ENCODE data around the gene NCAM1. TPM values are rescaled to one million over a fixed set of nuclear protein-coding genes. Genes with fewer than 3 reads are reported as not detected.

Gene NCAM1
- total RNA-seq, 6 experiments from 2014 or later, result 1.2 to 2.4 (median 1.8) TPM

DNA sequence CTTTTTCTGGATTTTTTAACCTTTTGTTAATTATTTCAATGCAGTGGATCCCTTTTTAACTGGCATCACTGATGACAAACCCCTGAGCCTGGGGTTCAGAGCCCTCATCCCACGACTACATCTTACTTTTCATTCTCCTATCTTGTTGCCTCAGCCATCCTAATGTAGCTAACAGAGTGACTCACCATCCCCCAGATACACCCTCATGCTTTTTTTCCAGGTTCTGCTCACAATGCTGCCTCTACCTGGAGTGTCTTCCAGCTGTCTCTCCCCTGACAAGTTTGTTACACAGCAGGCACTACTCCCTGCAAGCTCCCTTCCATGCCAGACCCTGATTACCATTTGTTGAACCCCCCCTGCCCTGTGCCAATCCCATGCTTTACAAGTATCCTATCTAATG lies 135.4 kb downstream of the NCAM1 start:
- Histone ChIP-seq H3K27ac (no peak overlapping the region), H3K9me3 (no peaks in the 10 kb centered on the region), H3K36me3 (no peaks in the 10 kb centered on the region), H3K4me1 (no peaks in the 10 kb centered on the region), H3K27me3 (no peaks in the 10 kb centered on the region), H3K4me3 (no peak overlapping the region)
- ATAC-seq (no peak), DNase-seq (no peak)
- intact Hi-C loops (cut with DNase I), result no loop called here
- no peak for TF ChIP-seq POLR2A (IDR thresholded peaks at IDR 0.05)
- TF ChIP-seq, protein P1, sequence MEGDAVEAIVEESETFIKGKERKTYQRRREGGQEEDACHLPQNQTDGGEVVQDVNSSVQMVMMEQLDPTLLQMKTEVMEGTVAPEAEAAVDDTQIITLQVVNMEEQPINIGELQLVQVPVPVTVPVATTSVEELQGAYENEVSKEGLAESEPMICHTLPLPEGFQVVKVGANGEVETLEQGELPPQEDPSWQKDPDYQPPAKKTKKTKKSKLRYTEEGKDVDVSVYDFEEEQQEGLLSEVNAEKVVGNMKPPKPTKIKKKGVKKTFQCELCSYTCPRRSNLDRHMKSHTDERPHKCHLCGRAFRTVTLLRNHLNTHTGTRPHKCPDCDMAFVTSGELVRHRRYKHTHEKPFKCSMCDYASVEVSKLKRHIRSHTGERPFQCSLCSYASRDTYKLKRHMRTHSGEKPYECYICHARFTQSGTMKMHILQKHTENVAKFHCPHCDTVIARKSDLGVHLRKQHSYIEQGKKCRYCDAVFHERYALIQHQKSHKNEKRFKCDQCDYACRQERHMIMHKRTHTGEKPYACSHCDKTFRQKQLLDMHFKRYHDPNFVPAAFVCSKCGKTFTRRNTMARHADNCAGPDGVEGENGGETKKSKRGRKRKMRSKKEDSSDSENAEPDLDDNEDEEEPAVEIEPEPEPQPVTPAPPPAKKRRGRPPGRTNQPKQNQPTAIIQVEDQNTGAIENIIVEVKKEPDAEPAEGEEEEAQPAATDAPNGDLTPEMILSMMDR (IDR thresholded peaks at IDR 0.05), result no peak
- WGBS (ENCODE audit: insufficient coverage, low coverage, low lambda C conversion rate, missing lambda C conversion rate), result 9% methylated on average over 1 of the region's 1 CpG

DNA sequence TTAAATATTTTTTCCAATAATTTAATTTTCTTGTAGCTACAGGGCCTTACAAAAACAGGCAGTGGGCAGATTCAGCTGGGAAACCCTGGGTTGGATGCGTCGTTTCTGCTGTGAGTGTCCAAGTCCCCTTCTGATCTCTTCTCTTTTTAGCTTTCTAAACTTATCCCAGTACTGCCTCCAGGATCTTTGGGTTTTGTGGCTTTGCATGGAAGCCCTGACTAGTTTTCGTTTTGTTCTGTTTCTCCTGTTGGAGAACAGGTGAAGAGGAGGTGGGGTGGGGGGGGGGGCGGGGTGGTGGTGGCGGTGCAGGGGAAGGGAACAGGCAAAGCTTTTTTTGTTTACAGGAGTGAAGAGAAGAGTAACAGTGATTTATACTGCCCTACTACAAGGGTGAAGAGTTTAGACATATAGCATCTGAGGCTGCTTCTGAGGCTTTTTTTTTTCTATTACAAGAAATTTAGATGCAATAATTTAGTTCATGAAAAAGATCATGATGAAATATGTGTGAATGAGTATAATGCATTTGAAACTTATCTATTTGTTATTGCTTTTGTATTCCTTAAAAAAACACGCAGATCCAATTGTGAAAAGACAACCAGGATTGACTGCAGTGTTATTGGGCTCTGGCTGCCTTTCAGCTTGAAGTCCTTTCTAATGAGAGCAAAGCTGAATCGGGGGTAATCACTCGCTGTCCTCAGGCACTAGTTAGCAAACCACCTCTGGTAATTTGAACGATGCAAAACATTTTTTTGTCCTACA lies 142.9 kb downstream of the NCAM1 start:
- ATAC-seq, result peak in 2 of 4 donors; percentile 56 to 63
- DNase-seq, result no peak
- Histone ChIP-seq H3K4me1 (no peaks in the 10 kb centered on the region), H3K9me3 (no peaks in the 10 kb centered on the region), H3K27ac (no peak overlapping the region), H3K4me3 (peak overlapping the region in 1 of 3 donors; percentile 27), H3K36me3 (no peaks in the 10 kb centered on the region), H3K27me3 (no peaks in the 10 kb centered on the region)
- TF ChIP-seq POLR2A (IDR thresholded peaks at IDR 0.05), result no peak
- TF ChIP-seq, protein P1 (IDR thresholded peaks at IDR 0.05), result no peak
- 35% methylated on average over 8 of the region's 9 CpGs for WGBS (ENCODE audit: insufficient coverage, low coverage, low lambda C conversion rate, missing lambda C conversion rate)
- intact Hi-C loops (cut with DNase I), result no loop called here

DNA sequence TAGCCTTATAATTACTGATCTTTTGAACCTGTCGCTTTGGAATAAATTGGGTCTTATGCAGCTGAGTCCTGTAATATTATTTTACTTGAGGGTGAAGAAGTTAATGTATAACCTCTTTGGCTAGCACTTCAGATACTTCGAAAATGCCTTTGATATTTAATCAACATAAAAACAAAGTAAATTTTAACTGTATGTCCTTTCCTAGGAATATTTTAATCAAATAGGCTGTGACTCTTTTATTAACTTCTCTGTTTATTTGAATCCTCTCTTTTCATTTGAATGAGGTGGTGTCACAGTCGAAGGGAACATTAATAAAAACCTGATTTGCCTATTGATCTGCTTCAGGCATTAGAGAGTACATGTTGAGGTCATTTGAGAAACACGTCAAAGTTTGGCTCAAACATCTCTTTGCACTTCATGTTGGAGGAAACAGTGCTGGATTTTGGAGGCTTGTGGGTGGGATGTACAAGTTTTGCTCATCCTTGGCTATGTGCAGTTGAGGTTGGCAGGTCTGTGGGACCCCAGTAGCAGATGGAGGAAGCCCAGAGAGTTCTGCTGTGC lies 143.6 kb downstream of the NCAM1 start:
- Histone ChIP-seq H3K9me3 (no peaks in the 10 kb centered on the region), H3K36me3 (no peaks in the 10 kb centered on the region), H3K4me1 (no peaks in the 10 kb centered on the region), H3K4me3 (peak overlapping the region in 1 of 3 donors; percentile 27), H3K27ac (no peak overlapping the region), H3K27me3 (no peaks in the 10 kb centered on the region)
- intact Hi-C loops (cut with DNase I), result no loop called here
- WGBS (ENCODE audit: insufficient coverage, low coverage, low lambda C conversion rate, missing lambda C conversion rate), result 32% methylated on average over 4 of the region's 4 CpGs
- DNase-seq, result no peak
- ATAC-seq, result peak in 2 of 4 donors; percentile 69 to 75
- no peak for TF ChIP-seq POLR2A (IDR thresholded peaks at IDR 0.05)
- TF ChIP-seq, protein P1 (IDR thresholded peaks at IDR 0.05), result no peak

DNA sequence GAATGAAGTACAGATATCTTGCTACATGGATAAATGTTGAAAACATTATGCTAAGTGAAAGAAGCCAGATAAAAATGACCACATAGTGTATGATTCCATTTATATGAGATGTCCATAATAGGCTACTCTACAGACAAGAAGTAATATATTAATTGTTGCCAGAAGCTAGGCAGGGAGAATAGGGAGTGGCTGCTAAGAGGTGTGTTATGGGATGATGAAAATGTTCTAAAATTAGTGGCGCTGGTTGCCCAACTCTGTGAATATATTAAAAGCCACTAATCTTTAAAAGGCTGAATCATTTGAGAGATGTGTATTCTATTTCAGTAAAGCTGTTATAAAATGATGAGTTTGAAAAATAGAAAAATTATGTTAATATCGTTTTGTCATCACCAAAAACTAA lies 144.4 kb downstream of the NCAM1 start:
- H3K27me3 ChIP-seq, result no peaks in the 10 kb centered on the region
- no peaks in the 10 kb centered on the region for H3K36me3 ChIP-seq
- DNase-seq, result no peak
- H3K4me1 ChIP-seq, result no peaks in the 10 kb centered on the region
- intact Hi-C loops (cut with DNase I), result no loop called here
- 56% methylated on average over 2 of the region's 2 CpGs for WGBS (ENCODE audit: insufficient coverage, low coverage, low lambda C conversion rate, missing lambda C conversion rate)
- no peak overlapping the region for H3K27ac ChIP-seq
- no peak for ATAC-seq
- no peak for TF ChIP-seq POLR2A (IDR thresholded peaks at IDR 0.05)
- TF ChIP-seq, protein P1 (IDR thresholded peaks at IDR 0.05), result no peak
- H3K9me3 ChIP-seq, result no peaks in the 10 kb centered on the region
- H3K4me3 ChIP-seq, result no peak overlapping the region

All from right lobe of liver (tissue), 6 donors.